ENCODE measurements around the gene ARHGAP4. TPM values are rescaled to one million over a fixed set of nuclear protein-coding genes. Genes with fewer than 3 reads are reported as not detected.

Gene ARHGAP4
- total RNA-seq, 1 donor from 2014 or later: 69.8 TPM

DNA sequence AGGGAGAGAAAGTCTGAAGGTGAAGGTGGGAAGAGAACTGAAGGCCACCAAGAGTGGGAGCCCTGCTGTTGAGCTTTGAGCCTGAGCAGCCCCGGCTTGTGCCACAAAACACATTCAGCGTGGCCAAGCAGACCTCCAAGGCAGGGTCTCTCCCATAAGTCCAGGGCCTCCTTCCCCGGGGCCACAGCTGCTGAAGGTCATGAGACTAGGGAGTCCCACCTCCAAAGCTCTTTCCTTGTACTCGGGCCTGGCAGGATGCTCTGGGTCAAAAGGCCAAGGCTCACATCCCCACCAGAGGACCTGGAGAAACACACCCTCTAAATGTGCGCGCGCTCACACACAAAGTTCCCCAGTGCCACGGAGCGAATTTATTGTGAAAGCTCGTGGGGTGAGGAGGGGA is 3.5 kb upstream of the ARHGAP4 start:
- intact Hi-C loops (cut with DNase I): no loop called here
- no peak for DNase-seq
- H3K27me3 ChIP-seq: no peaks in the 10 kb centered on the region
- no peak overlapping the region for H3K27ac ChIP-seq
- TF ChIP-seq, protein P1, sequence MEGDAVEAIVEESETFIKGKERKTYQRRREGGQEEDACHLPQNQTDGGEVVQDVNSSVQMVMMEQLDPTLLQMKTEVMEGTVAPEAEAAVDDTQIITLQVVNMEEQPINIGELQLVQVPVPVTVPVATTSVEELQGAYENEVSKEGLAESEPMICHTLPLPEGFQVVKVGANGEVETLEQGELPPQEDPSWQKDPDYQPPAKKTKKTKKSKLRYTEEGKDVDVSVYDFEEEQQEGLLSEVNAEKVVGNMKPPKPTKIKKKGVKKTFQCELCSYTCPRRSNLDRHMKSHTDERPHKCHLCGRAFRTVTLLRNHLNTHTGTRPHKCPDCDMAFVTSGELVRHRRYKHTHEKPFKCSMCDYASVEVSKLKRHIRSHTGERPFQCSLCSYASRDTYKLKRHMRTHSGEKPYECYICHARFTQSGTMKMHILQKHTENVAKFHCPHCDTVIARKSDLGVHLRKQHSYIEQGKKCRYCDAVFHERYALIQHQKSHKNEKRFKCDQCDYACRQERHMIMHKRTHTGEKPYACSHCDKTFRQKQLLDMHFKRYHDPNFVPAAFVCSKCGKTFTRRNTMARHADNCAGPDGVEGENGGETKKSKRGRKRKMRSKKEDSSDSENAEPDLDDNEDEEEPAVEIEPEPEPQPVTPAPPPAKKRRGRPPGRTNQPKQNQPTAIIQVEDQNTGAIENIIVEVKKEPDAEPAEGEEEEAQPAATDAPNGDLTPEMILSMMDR (IDR thresholded peaks at IDR 0.05): no peak
- H3K4me1 ChIP-seq: peaks cover 5% of the 10 kb centered on the region
- peaks cover 12% of the 10 kb centered on the region for H3K36me3 ChIP-seq
- no peaks in the 10 kb centered on the region for H3K9me3 ChIP-seq
- H3K4me3 ChIP-seq: no peak overlapping the region
- no peak for ATAC-seq

DNA sequence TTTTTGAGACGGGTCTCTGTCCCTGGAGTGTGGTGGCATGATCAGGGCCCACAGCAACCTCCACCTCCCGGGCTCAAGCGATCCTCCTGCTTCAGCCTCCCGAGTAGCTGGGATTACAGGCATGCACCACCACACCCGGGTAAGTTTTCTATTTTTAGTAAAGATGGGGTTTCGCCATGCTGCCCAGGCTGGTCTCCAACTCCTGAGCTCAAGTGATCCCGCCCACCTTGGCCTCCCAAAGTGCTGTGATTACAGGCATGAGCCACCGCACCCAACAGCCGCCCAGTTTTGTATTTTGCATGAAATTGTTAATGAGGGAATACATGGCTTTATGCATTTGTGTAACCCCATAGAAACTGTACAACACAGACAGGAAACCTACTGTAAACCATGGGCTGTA is 2.8 kb upstream of the ARHGAP4 start:
- Histone ChIP-seq H3K9me3 (no peaks in the 10 kb centered on the region), H3K36me3 (peaks cover 12% of the 10 kb centered on the region), H3K27me3 (no peaks in the 10 kb centered on the region), H3K4me1 (peaks cover 5% of the 10 kb centered on the region), H3K27ac (peak overlapping the region; percentile 66), H3K4me3 (peak overlapping the region; percentile 35)
- ATAC-seq (no peak), DNase-seq (no peak)
- intact Hi-C loops (cut with DNase I): no loop called here
- TF ChIP-seq, protein P1 (IDR thresholded peaks at IDR 0.05): no peak

DNA sequence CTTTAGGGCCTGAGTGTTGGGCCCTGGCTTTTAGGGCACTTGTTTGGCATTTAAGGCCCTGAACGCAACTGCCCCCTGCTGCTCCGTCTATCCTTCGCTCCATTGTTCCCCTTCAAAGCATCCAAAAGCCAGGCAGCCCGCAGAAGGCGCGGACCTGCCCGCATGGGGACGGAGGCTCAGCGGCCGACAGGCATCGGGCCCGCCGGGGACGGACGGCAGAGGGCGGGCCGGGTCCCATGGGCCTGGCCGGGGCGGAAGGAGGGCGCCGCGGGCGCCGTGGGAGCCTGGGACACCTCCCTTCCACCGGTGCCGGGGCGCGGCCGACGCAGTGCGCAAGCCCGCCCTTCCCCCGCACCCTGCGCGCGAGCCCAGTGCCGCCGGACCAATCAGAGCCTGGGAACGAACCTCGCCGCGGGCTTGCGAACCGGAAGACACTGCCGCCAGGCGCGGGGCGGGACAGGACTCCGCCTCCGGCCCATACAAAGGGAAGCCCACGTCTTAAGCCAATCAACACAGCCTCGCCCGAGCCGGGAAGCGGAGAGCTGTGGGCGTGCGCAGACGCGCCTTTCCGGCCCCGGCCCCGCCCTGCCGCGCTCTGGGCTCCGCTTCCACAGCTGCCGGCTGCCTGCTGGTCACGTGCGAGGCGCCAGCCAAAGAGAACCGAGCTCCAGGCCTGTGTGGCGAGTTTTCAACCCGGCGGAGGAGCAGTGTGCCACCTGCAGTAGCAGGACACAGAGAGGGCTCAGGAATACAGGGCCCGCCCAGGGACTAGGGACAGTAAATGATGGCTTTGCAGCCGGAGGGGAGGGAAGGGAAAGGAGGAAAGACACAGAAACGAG is 2.1 kb upstream of the ARHGAP4 start:
- H3K27ac ChIP-seq: peak overlapping the region; percentile 92
- intact Hi-C loops (cut with DNase I): no loop called here
- DNase-seq (peak; percentile 97), ATAC-seq (peak; percentile 92)
- TF ChIP-seq, protein P1 (IDR thresholded peaks at IDR 0.05): peak; percentile 21
- peaks cover 11% of the 10 kb centered on the region for H3K4me1 ChIP-seq
- no peaks in the 10 kb centered on the region for H3K9me3 ChIP-seq
- peak overlapping the region; percentile 60 for H3K4me3 ChIP-seq
- H3K27me3 ChIP-seq: no peaks in the 10 kb centered on the region
- peaks cover 12% of the 10 kb centered on the region for H3K36me3 ChIP-seq

DNA sequence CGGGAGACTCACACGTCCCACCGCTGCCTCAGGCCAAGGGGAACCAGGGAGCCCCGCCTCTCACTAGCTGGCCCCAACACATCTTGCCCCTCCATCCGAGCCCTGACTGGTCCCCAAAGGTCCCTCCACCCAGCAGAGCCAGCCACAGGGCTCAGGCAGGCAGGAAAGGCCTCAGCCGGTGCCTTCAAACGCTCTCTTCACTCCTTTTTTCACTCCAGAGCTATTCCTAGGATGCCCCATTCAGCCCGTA is 1.5 kb upstream of the ARHGAP4 start:
- Histone ChIP-seq H3K4me3 (peak overlapping the region; percentile 60), H3K27me3 (no peaks in the 10 kb centered on the region), H3K9me3 (no peaks in the 10 kb centered on the region), H3K4me1 (peaks cover 17% of the 10 kb centered on the region), H3K36me3 (peaks cover 11% of the 10 kb centered on the region), H3K27ac (peak overlapping the region; percentile 92)
- TF ChIP-seq, protein P1 (IDR thresholded peaks at IDR 0.05): no peak
- no peak for ATAC-seq
- no peak for DNase-seq
- intact Hi-C loops (cut with DNase I): no loop called here

DNA sequence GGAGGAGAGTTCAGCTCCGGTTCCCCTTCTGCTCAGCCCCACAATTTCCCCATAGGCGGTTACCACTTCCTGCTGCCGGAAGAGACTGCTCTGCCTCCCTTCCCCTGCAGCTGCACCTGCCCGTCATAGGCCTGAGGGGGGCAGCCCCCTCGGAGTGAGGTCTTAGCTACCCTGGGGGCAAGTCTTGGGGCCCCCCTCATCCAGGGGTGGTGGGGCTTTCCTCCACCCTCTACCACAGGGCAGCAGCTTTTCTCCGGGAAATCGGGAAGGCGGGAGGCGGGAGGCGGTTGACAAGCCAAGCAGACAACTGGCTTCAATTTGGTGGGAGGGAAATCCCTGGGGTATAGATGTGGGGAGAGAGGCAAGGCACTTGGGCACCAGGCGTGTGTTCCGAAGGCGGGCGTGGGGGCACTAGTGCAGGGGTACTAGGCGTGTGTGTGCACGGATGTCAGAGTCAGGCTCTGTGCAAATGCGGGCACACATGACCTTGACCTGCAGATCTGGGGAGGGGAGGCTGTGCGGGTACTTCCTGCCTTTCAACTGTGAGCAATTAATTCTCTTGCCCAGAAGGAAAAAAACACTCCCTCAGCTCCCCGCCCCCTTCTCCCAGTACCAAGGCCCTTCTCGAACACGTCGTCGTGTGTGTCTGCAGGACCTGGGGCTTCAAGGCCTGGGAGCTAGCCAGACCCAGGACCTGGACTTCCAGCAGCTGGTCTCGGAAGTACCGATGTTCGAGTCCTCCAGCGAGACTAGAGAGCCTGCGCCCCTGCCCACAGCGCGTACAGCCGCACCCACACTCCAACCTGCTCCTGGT is 1.0 kb upstream of the ARHGAP4 start:
- Histone ChIP-seq H3K4me1 (peaks cover 18% of the 10 kb centered on the region), H3K27ac (peak overlapping the region; percentile 92), H3K36me3 (peaks cover 7% of the 10 kb centered on the region), H3K9me3 (no peaks in the 10 kb centered on the region), H3K27me3 (no peaks in the 10 kb centered on the region), H3K4me3 (peak overlapping the region; percentile 60)
- intact Hi-C loops (cut with DNase I): no loop called here
- DNase-seq: peak; percentile 74
- TF ChIP-seq, protein P1 (IDR thresholded peaks at IDR 0.05): no peak
- peak; percentile 38 for ATAC-seq

Measured in upper lobe of right lung (tissue), 1 donor.